GM12878 (cell line): Measurements from ENCODE around the gene CLPTM1L. TPM values are rescaled to one million over a fixed set of nuclear protein-coding genes. Genes with fewer than 3 reads are reported as not detected.

Source experiments
- polyA plus RNA-seq, 11 experiments: library from polyadenylated mRNA; depleted of rRNA in 4 of 11; unstranded in 6 of 11; stranded (reverse) in 5 of 11; fragments of >200 nt; fragmentation: Nextera tagmentation in 4 of 11; fragmentation: Illumina TruSeq in 1 of 11; extraction: Ambion mirVana in 4 of 11; extraction: Trizol in 1 of 11; gene quantifications; 1 replicate in 1 of 11; 2 replicates in 10 of 11; pipeline versions ENCODE4 v1.2.1 to v1.2.3, GENCODE V29; 2011 to 2016; ENCODE audit warnings: inconsistent platforms in 2 of 11, missing spikeins in 2 of 11, low read depth in 1 of 11
- total RNA-seq, 4 experiments: library from RNA; depleted of rRNA in 3 of 4; stranded (reverse); fragments of >200 nt in 3 of 4; fragmentation: Illumina TruSeq in 1 of 4; extraction: Trizol in 1 of 4; gene quantifications; 2 replicates each; pipeline versions ENCODE4 v1.2.1 to v1.2.3, GENCODE V29; 2013 to 2021
- TF ChIP-seq, protein P1 (sequence below): IDR thresholded peaks from 2 replicates; pipeline ENCODE4 v1.6.1; 2012; ENCODE audit warnings: improper control_type of control experiment, low read depth, low read length; ENCODE audit not compliant: insufficient replicate concordance
- TF ChIP-seq, protein P2 (sequence below): fragments of 150-350 bp; IDR thresholded peaks from 2 replicates; pipeline ENCODE4 v1.6.1; 2014; ENCODE audit warnings: mild to moderate bottlenecking, low read depth, low read length

CLPTM1L gene
- total and polyA plus RNA-seq, 10 of the 15 experiments (the other 5 are each of a cell fraction or from before 2014, with no cell fraction given): 2.9 to 278 (median 135) TPM

DNA sequence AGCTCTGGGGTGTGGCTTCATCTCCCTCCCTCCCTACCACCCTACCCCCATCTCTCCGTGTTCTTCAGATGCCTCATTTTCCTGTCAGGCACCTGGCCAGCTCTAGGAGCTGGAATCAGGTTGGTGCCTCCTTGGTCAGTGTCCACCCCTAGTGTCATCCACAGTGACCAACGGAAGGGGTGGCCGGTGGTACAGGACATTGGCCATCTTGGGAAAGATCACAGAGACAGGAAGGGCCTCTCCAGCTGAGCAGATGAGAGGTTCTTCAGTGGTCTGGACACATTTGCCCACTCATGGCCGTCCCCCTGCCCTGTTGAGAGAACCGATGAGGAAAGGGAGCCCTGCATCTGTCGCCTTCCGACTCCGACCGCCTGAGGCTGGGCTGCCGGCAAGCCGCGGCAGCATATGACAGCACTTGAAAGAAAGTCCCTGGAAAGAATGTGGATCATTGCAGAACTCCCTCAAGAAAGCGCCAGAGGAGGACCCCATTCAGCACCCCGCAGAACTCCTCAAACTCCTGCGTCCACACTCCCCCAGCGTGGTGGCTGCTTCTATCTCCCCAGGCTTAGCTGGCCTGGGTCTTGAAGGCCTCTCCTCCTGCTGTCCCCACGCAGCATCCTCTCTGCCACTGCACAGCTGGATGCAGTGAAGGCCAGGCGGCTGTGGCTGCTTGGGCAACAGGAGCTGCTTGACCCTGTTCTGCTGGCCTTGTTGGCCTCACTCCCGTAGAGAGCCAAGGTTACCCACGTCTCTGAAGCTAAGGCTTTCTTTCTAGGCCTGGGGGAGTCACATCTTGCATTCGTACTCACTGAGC, 1.9 kb upstream of the CLPTM1L start (continued):
- TF ChIP-seq, protein P1, sequence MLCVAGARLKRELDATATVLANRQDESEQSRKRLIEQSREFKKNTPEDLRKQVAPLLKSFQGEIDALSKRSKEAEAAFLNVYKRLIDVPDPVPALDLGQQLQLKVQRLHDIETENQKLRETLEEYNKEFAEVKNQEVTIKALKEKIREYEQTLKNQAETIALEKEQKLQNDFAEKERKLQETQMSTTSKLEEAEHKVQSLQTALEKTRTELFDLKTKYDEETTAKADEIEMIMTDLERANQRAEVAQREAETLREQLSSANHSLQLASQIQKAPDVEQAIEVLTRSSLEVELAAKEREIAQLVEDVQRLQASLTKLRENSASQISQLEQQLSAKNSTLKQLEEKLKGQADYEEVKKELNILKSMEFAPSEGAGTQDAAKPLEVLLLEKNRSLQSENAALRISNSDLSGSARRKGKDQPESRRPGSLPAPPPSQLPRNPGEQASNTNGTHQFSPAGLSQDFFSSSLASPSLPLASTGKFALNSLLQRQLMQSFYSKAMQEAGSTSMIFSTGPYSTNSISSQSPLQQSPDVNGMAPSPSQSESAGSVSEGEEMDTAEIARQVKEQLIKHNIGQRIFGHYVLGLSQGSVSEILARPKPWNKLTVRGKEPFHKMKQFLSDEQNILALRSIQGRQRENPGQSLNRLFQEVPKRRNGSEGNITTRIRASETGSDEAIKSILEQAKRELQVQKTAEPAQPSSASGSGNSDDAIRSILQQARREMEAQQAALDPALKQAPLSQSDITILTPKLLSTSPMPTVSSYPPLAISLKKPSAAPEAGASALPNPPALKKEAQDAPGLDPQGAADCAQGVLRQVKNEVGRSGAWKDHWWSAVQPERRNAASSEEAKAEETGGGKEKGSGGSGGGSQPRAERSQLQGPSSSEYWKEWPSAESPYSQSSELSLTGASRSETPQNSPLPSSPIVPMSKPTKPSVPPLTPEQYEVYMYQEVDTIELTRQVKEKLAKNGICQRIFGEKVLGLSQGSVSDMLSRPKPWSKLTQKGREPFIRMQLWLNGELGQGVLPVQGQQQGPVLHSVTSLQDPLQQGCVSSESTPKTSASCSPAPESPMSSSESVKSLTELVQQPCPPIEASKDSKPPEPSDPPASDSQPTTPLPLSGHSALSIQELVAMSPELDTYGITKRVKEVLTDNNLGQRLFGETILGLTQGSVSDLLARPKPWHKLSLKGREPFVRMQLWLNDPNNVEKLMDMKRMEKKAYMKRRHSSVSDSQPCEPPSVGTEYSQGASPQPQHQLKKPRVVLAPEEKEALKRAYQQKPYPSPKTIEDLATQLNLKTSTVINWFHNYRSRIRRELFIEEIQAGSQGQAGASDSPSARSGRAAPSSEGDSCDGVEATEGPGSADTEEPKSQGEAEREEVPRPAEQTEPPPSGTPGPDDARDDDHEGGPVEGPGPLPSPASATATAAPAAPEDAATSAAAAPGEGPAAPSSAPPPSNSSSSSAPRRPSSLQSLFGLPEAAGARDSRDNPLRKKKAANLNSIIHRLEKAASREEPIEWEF: no peak
- TF ChIP-seq, protein P2, sequence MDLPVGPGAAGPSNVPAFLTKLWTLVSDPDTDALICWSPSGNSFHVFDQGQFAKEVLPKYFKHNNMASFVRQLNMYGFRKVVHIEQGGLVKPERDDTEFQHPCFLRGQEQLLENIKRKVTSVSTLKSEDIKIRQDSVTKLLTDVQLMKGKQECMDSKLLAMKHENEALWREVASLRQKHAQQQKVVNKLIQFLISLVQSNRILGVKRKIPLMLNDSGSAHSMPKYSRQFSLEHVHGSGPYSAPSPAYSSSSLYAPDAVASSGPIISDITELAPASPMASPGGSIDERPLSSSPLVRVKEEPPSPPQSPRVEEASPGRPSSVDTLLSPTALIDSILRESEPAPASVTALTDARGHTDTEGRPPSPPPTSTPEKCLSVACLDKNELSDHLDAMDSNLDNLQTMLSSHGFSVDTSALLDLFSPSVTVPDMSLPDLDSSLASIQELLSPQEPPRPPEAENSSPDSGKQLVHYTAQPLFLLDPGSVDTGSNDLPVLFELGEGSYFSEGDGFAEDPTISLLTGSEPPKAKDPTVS: no peak
